Gastroesophageal sphincter (tissue), 3 donors: ENCODE results near the gene UBR3.

Experiments used
- CTCF ChIP-seq, 4 experiments: fragments of 200-600 bp in 2 of 4; fragments of 450-650 bp in 2 of 4; sonication (generic) in 1 of 4; IDR thresholded peaks; one replicate each; pipeline ENCODE4 v1.5.1; 2017 to 2019; ENCODE audit warnings: antibody characterized with exemption in 4 of 4, mild to moderate bottlenecking in 2 of 4, moderate library complexity in 2 of 4
- POLR2A ChIP-seq, 2 donors: fragments of 450-650 bp; IDR thresholded peaks; one replicate each; pipeline ENCODE4 v1.6.1; 2017; ENCODE audit warnings: antibody characterized with exemption in 2 of 2, mild to moderate bottlenecking in 2 of 2, moderate library complexity in 1 of 2

DNA sequence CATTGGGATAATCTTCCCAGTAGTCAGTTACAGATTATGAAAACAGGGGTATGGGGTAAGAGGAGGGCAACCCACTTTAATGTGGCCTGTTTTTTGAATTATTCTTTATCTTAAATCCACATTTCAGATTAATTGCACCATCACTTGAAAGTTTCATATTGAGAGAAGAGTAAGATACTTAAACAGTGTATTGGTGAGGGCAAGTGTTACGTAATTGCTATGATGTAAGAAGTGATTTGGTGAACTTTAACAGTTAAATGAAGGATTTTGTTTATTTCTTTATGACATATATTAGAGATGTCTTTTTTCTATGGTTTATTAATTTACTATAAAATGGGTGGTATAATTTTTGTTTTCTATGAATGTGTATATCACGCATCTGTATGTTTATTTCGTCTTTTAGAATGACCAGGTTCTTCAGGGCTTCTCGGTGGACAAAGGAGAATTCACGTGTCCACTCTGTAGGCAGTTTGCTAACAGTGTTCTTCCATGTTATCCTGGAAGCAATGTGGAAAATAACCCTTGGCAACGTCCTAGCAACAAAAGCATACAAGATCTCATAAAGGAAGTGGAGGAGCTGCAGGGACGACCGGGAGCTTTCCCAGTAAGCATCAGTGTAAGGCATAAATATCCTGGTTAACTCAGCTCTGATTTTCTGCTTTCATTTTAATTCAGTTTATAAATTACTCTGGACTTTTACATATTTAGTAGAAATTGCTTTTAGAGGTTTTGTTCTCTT is 179.5 kb downstream of the UBR3 start:
- TF ChIP-seq POLR2A (IDR thresholded peaks at IDR 0.05) (no peak), CTCF (IDR thresholded peaks at IDR 0.05) (no peak)
